GM03348 (cell line): ENCODE data around the gene PAM.

Experiments
- DNase-seq: peaks from one replicate; pipeline ENCODE4 v3.0.0; 2012; ENCODE audit warnings: low spot score

Gene PAM

GRCh38 chr5:102754767-102755431, at the start of gene PAM:
Gene PAM (plus strand): TSS chr5:102755305. CDS start chr5:102866196, 110,891 bp downstream.
- DNase-seq = peak; percentile 93

GRCh38 chr5:102711525-102712385, 43.4 kb upstream of the PAM start:
- DNase-seq = no peak

- no peak for DNase-seq
These were observed 41.8 kb upstream of the PAM start for GRCh38 chr5:102713278-102713677.

- DNase-seq = no peak
These were observed 41.3 kb upstream of the PAM start for GRCh38 chr5:102713682-102714231.

GRCh38 chr5:102715082-102715807, 39.9 kb upstream of the PAM start:
- DNase-seq = peak; percentile 68

GRCh38 chr5:102716017-102716416, 39.1 kb upstream of the PAM start:
- no peak for DNase-seq

- peak; percentile 14 for DNase-seq
These were observed 36.3 kb upstream of the PAM start for GRCh38 chr5:102718819-102719218.

- no peak for DNase-seq
These were observed 35.2 kb upstream of the PAM start for GRCh38 chr5:102719886-102720285.

- no peak for DNase-seq
These were observed 34.1 kb upstream of the PAM start for GRCh38 chr5:102720969-102721368.

- DNase-seq = peak; percentile 46
These were observed 32.2 kb upstream of the PAM start for GRCh38 chr5:102722931-102723330.

GRCh38 chr5:102731693-102732092, 23.4 kb upstream of the PAM start:
- DNase-seq = no peak

- no peak for DNase-seq
These were observed 21.6 kb upstream of the PAM start for GRCh38 chr5:102733534-102733933.

GRCh38 chr5:102737161-102737560, 17.9 kb upstream of the PAM start:
- DNase-seq = no peak

GRCh38 chr5:102737805-102738469, 17.2 kb upstream of the PAM start:
- no peak for DNase-seq

- no peak for DNase-seq
These were observed 14.6 kb upstream of the PAM start for GRCh38 chr5:102740515-102740914.

GRCh38 chr5:102742215-102742614, 12.9 kb upstream of the PAM start:
- no peak for DNase-seq

- DNase-seq = no peak
These were observed 11.2 kb upstream of the PAM start for GRCh38 chr5:102743900-102744299.

GRCh38 chr5:102747386-102748166, 7.5 kb upstream of the PAM start:
- no peak for DNase-seq

GRCh38 chr5:102749416-102750030, 5.6 kb upstream of the PAM start:
- DNase-seq = no peak

- no peak for DNase-seq
These were observed 4.8 kb upstream of the PAM start for GRCh38 chr5:102750151-102750834.
